Measurements from ENCODE around the gene NFIA. TPM values are rescaled to one million over a fixed set of nuclear protein-coding genes. Genes with fewer than 3 reads are reported as not detected.

Gene NFIA
- total RNA-seq, 1 experiment from 2014 or later = 0.35 TPM

GRCh38 chr1:61270761-61271411 lies 188.5 kb downstream of the NFIA start:
- no peaks in the 10 kb centered on the region for H4K20me1 ChIP-seq (ENCODE audit: control insufficient read depth, insufficient read depth, insufficient read length)
- no peaks in the 10 kb centered on the region for H3K27me3 ChIP-seq (ENCODE audit: insufficient read depth, low read length)
- H2BK120ac ChIP-seq (ENCODE audit: low read depth, low read length, poor library complexity, severe bottlenecking) = no peak overlapping the region
- H3T11ph ChIP-seq (ENCODE audit: low read length) = no peak overlapping the region
- Mint-ChIP-seq H3K9me3 (no peaks in the 10 kb centered on the region), H3K36me3 (ENCODE audit: insufficient read depth in 1 of 3, low read depth in 3 of 3) (no peaks in the 10 kb centered on the region; a peak in 1 of 7 replicates), H3K4me1 (peaks cover 17 to 30% of the 10 kb centered on the region in 2 experiments), H3K27ac (no peak overlapping the region; a peak in 1 of 7 replicates), H3K4me3 (no peak overlapping the region), H3K27me3 (ENCODE audit: low read depth) (no peaks in the 10 kb centered on the region)
- no peak for DNase-seq
- no peak overlapping the region for H2AFZ ChIP-seq (ENCODE audit: low read length)
- no peak overlapping the region for H3K23ac ChIP-seq (ENCODE audit: insufficient read length, low read depth, low read length)
- no peak overlapping the region for H2BK5ac ChIP-seq (ENCODE audit: insufficient read length, low read length)
- H4K5ac ChIP-seq (ENCODE audit: insufficient read length, low read depth, low read length) = no peak overlapping the region
- no peak overlapping the region for H2BK20ac ChIP-seq (ENCODE audit: low read depth, low read length, poor library complexity, severe bottlenecking)
- H4K91ac ChIP-seq (ENCODE audit: insufficient read length, low read depth, low read length) = no peak overlapping the region
- H2AK5ac ChIP-seq (ENCODE audit: insufficient read length, low read length) = no peak overlapping the region
- no peaks in the 10 kb centered on the region for H3K23me2 ChIP-seq (ENCODE audit: insufficient read length, low read depth, low read length, poor library complexity, severe bottlenecking)
- no peak overlapping the region for H3K18ac ChIP-seq (ENCODE audit: insufficient read length, low read depth, low read length)
- no peak overlapping the region for H3K27ac ChIP-seq (ENCODE audit: insufficient read length, low read depth, low read length)
- H3K4me1 ChIP-seq (ENCODE audit: insufficient read depth, low read length) = no peaks in the 10 kb centered on the region; the same call in 1 of the 2 replicates
- H2BK12ac ChIP-seq (ENCODE audit: insufficient read length, low read depth, low read length) = no peak overlapping the region
- H4K8ac ChIP-seq (replicated peaks; ENCODE audit: insufficient read length, low read depth, low read length) = no peak overlapping the region
- no peak overlapping the region for H3K9ac ChIP-seq (ENCODE audit: extremely low read depth, insufficient read length, low read length)
- no CpG with 5 or more reads among the region's 8 CpGs for WGBS (ENCODE audit: extremely low coverage, insufficient read length, low lambda C conversion rate)
- no peak overlapping the region for H3K56ac ChIP-seq (ENCODE audit: insufficient read length, low read depth, low read length)
- no peak overlapping the region for H3K4me2 ChIP-seq (ENCODE audit: insufficient read depth, insufficient read length, low read length)
- H3K79me1 ChIP-seq (ENCODE audit: insufficient read depth, low read depth, low read length, poor library complexity, severe bottlenecking) = no peaks in the 10 kb centered on the region
- H2BK15ac ChIP-seq (ENCODE audit: low read depth, low read length) = no peak overlapping the region
- no peak for TF ChIP-seq CTCF (conservative IDR thresholded peaks at IDR 0.05)
- no peaks in the 10 kb centered on the region for H3K9me3 ChIP-seq (ENCODE audit: control insufficient read depth, low read depth, low read length)
- H3K14ac ChIP-seq (ENCODE audit: insufficient read depth, low read length) = no peak overlapping the region
- no peak overlapping the region for H3K4ac ChIP-seq (ENCODE audit: low read depth, low read length)
- no peaks in the 10 kb centered on the region for H3K79me2 ChIP-seq (ENCODE audit: insufficient read depth, low read length)

Measured in H9 (cell line).